ENCODE data around the gene GMDS. TPM values are rescaled to one million over a fixed set of nuclear protein-coding genes. Genes with fewer than 3 reads are reported as not detected.

Gene GMDS
- total RNA-seq, 1 donor from 2014 or later, result 31.4 TPM

DNA sequence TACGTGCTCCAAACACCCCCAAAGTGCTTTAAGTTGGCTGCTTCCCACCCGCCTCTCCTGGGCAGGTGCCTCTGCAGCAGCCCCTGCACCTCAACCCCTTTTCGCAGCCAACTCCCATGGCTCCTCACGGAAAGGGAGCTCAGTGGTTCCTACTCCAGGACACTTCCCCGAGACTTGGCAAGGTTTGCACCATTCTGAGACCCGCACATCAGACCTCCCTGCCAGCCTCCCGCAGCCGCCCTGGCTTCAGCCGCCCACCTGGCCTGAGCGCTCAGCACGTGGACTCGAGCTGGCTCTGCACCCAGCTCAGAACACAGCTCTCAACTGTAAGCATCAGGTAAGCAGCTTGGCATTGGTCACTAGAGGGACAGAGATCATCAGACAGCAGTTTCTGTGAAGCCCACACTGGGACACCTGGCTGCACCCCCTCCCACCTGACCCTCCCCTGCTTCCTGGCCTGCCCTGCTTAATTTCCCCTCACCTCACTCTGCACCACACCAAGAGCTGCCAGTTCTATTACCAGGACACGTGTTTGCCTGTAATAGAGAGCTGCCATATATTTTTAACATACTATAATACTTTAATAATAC lies 28.5 kb downstream of the GMDS start:
- no peak for DNase-seq (ENCODE audit: low spot score)
- intact Hi-C loops (cut with DNase I), result no loop called here
- ATAC-seq, result no peak

DNA sequence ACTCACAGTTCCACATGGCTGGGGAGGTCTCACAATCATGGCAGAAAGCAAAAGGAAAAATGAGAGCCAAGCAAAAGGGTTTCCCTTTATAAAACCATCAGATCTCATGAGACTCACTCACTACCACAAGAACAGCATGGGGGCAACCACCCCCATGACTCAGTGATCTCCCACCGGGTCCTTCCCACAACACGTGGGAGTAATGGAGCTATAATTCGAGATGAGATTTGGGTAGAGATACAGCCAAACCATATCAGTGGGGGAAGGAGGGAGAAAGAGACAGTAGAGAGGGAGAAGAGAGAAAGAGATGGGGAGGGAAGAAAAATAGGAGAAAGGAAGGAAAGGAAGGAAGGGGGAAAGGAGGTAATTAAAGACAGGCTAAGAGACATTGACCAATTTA lies 30.1 kb downstream of the GMDS start:
- ATAC-seq, result no peak
- DNase-seq (ENCODE audit: low spot score), result no peak
- intact Hi-C loops (cut with DNase I), result no loop called here

DNA sequence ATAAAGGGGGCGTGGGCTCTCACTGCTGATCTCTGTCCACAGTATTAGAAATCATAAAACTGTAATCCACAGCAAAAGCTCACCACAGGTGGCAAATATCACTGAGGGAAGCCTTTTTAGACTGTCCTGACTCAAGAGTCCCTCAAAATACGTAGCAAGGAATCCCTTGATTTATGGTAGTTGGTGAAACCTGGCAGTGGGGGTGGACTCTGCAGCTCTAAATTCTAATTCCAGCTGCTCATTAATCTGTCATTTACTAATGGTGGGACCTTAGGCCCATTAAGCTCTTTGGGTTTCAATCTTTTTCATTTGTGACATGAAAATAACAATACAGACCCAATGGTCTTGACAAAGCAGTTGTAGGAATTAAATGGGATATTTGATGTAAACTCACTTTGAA lies 32.3 kb downstream of the GMDS start:
- intact Hi-C loops (cut with DNase I), result no loop called here
- DNase-seq (ENCODE audit: low spot score) (no peak), ATAC-seq (no peak)

DNA sequence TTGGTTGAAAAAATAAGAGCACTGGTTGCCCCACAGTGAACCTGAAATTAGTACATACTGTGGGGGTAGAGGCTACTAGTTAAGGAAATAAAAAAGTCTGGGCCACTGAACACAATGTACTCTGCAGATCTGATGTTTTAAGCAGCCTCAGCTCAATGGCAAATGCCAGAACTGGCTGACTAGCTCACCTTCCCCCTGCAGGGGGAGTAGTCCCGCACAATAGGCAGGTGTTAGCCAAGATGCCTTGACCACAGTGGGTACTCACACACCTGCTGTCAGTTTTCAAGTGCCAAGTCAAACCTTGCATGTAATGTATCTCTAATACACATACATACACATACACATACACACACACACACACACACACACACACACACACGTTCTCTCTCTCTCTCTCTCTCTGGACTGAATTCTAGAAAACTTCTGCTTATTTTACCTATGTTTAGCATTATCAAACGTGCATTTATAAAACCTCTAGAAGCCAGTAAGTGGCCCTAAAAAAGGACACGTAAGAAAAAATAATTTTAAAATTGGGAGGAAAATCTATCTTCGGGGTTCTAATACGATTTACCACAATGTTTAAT lies 36.1 kb downstream of the GMDS start:
- intact Hi-C loops (cut with DNase I), result no loop called here
- ATAC-seq (no peak), DNase-seq (ENCODE audit: low spot score) (no peak)

DNA sequence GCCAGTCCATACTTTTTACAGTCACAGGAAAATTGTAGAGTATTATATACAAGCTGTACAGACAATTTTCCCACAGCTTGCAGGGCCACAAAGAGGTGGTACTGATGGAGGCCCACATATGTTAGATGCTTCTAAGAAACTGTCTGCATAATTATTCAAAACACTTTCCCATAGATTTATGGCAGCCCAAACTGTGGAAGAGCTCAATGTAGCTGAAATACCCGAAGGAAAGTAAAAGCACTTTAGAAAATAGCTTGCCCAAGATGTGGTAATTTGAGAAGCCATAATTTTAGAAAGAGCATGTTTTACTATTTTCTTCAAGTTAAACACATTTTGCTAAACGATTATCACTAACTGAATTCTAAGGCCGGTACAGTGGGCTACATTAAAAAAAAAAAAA lies 36.9 kb downstream of the GMDS start:
- DNase-seq (ENCODE audit: low spot score) (no peak), ATAC-seq (no peak)
- intact Hi-C loops (cut with DNase I), result no loop called here

DNA sequence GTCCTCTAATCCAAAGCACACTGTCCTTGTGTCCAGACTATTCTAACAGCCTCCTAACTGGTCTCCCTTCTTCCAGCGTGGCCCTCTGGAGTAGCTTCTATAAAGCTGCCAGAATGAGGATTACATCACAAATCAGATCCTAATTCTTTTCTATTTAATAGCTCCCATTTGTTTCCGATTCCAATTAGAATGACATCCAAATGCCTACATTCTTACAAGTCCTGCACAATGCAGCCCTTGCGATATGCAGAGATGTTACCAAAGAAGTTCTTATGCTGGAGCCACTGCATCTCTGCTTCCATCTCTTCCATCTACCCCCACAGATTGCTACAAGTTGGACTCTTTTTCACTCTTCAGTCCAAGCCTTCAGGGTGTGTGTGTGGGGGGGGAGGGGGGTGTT lies 40.0 kb downstream of the GMDS start:
- ATAC-seq, result no peak
- intact Hi-C loops (cut with DNase I), result no loop called here
- DNase-seq (ENCODE audit: low spot score), result no peak

DNA sequence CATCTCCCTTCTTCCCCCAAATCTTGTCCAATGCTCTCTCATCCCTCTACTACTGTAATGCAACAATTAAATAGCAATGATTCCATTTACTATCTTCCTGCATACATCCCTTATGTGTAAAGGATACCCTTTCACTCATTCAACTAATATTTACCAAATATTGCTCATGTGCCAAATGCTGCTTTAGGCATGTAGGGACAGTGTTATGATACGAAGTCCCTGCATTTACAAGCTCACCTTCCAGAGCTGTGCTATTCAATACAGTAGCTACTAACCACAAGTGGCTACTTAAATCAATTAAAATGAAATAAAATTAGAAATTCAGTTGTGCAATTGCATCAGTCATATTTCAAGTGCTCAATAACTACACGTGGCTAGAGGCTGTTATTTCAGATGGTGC lies 41.1 kb downstream of the GMDS start:
- no peak for DNase-seq (ENCODE audit: low spot score)
- intact Hi-C loops (cut with DNase I), result no loop called here

DNA sequence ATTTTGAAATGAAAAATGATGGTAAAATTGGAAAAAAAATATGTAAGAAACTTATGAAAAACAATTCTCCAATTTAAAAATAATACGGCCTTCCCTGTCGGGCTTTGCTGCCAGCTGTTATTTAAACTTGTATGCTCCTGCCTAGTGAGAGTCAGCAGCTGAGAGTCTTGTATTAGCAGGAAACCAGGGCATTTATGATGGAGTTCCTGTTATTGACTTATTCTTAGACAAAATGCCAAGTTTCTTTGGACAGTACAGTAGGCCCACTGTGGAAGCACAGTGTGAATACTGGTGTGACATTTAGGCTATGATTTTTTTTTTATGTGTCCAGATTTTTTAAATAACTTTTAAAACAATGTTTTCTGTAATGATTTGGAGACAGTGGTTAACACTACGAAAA lies 42.1 kb downstream of the GMDS start:
- intact Hi-C loops (cut with DNase I), result no loop called here
- ATAC-seq, result no peak
- no peak for DNase-seq (ENCODE audit: low spot score)

More for the DNA sequence above, 41.1 kb downstream of the GMDS start:
- no peak for ATAC-seq

DNA sequence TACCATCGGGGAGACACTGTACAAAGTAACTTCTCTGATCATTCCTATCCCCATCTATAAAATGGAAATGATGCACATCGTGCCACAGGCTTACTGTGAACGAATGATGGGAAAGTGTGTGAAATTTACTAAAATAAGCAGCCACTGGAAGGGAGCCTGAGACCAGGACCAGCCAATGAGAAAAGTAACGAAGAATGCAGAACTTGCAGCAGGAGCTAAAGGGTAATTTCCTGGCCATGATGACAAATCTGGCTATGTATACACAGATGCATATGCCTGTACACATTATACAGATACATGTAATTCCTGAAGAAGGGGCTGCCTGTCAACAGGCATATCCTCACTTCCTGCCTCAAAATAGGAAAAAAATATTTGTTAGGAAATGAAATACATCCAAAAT lies 47.4 kb downstream of the GMDS start:
- intact Hi-C loops (cut with DNase I), result loop anchor here (5.0 kb wide), 1 partner anchor 596 kb away; no protein-coding TSS in a partner anchor
- no peak for ATAC-seq
- no peak for DNase-seq (ENCODE audit: low spot score)

DNA sequence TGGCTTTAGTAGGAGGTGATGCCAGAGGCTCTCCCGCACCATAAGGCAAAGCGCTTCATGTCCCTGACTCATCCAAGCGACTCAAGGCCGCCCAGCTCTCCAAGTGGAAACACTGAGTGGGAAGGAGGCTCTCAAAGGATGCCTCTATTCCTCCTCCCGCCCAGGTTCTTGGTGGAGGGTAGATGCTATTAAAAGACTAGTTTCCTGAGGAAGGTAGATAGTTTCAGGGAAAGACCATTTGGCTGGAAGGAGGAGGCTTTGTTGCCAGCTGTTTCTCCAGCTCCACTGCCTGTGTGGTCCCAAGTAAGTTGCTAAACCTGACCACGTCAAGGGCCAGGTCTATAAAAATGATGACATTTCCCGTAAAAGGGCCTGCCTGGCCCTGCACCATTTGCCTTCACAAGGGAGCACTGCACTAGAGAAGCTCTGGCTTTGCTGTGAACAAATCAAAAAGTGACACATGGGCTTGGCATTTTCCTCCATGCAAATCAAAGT lies 48.2 kb downstream of the GMDS start:
- ATAC-seq (peak; percentile 91), DNase-seq (ENCODE audit: low spot score) (peak; percentile 71)
- intact Hi-C loops (cut with DNase I), result loop anchor here (5.0 kb wide), 1 partner anchor 595 kb away; no protein-coding TSS in a partner anchor

DNA sequence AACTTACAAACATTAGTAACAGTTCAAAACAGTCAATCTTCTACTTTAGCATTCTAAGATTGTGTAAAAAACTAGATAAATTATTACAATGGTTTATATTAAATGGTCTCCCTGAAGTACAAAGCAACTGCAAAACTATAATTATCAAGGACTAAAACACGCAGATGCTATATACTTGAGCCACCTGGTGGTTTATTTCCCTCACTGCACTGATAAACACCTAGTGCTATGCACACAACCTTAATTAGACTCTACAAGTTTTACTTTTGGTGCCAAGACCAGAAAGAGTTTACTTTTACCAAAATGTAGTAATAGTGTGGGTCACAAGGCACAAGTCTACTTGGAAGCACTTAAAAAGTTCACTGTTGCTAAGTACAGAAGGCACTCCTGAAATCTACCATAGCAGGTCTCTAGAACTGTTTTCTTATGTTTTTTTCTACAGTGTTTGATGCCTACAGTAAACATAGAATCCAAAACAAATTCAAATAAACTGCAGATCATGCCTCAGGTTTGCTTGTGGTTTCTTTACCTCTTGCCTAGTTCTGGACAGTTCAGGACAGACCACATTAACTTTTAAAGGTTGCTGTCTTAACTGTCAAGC lies 49.2 kb downstream of the GMDS start:
- intact Hi-C loops (cut with DNase I), result loop anchor here (5.0 kb wide), 1 partner anchor 594 kb away; no protein-coding TSS in a partner anchor
- ATAC-seq, result peak; percentile 83
- no peak for DNase-seq (ENCODE audit: low spot score)

DNA sequence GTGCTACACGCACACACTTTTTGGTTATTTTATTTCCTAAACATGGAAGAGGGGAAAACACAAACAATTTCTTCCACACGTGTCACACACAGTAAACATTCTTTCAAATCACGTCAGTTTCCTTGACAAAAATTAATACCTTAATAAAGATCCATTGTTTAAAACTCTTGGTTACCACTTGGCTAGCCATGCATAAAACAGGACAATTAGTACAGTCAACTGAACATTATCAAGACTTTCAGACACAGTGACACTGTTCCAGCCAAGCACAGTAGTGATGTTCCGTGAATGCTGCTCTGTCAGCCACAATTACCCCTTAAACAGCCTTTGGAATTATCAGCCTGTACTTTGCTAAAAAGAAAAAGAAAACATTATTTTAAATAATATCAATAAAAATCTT lies 50.8 kb downstream of the GMDS start:
- intact Hi-C loops (cut with DNase I), result loop anchor here (5.0 kb wide), 1 partner anchor 592 kb away; no protein-coding TSS in a partner anchor
- DNase-seq (ENCODE audit: low spot score) (no peak), ATAC-seq (no peak)

DNA sequence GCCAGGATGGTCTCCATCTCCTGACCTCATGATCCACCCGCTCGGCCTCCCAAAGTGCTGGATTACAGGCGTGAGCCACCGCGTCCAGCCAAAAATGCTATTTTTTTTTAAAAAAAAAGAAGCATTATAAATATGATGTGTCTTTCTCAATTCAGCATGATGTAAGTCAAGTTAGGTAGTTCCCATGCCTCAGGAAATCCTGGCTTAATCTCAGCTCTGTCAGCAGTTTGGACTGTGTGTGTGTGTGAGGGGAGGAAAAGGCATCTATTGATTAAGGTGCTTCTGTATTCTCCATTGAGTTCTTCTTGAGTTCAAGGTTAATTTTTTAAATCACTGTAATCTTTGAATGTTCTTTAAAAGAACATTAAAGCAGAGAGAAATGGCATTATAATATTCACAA lies 51.5 kb downstream of the GMDS start:
- ATAC-seq (no peak), DNase-seq (ENCODE audit: low spot score) (no peak)
- intact Hi-C loops (cut with DNase I), result no loop called here

DNA sequence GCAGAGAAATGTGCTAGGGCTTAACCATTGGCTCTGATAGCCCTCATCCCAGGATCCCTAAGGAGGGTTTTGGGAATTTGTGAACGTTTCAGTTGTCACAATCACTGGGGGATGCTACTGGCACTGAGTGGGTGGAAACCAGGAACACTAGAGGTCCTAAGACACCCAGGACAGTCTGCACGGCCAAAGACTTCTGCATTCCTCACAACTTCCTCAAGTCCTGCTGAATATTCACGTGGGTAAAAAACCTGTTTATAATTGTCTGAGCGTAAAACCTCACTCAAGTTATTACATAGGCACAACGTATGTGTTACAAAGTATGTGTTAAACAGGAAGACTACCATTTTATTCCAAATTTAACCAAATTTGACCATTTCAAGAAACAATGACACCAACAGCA lies 52.4 kb downstream of the GMDS start:
- ATAC-seq, result no peak
- DNase-seq (ENCODE audit: low spot score), result no peak
- intact Hi-C loops (cut with DNase I), result no loop called here

DNA sequence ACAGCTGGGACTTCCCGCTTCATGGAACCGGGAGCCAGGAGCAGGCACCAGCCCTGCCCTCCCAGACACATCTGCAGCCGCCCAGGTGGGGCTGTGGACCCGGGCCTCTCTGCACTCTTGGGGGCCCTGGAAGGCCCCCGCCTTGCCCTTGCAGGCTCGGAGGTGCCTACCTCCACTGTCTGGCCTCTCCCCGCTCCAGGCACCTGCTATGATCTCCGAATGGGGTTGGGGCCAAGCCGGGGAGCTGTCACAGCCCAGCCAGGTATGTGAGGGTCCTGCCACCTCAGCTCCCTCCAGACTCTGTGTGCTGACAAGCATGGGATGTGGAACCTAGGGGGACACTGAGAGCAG lies 54.0 kb downstream of the GMDS start:
- ATAC-seq, result no peak
- no peak for DNase-seq (ENCODE audit: low spot score)
- intact Hi-C loops (cut with DNase I), result no loop called here

DNA sequence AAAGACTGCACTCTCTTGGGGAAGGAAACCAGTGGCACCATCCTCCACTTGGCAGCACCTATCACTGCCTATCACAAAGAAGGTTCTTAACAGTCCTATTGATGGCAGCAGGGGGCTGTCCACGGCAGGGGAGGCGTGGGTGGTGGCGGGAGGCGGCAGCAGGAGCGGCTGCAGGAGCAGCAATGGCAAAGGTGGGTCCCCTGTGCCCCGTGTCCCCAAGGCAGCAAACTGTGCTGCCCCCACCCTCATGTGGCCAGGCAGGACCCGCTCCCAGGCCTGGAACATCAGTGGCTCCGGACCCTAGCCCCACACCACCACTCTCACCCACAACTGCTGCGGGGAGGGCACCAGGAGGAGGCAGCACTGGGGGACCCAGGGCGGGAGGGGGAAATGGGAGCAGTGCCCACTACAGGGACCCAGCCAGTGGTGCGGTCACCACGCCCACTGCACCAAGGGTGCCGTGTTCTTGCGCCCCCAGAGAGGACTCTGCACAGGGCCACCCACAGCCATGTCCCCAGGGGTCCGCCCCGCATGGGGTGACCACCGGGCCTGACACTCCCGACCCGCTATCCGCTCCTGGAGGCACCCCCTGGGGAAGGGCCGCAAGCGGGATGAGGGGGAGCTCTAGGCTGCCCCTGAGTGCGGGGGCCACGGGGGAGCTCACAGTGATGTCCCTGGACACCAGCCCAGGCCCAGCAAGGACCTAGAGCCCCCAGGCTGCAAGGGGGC lies 54.6 kb downstream of the GMDS start:
- intact Hi-C loops (cut with DNase I), result no loop called here
- DNase-seq (ENCODE audit: low spot score) (no peak), ATAC-seq (peak; percentile 40)

DNA sequence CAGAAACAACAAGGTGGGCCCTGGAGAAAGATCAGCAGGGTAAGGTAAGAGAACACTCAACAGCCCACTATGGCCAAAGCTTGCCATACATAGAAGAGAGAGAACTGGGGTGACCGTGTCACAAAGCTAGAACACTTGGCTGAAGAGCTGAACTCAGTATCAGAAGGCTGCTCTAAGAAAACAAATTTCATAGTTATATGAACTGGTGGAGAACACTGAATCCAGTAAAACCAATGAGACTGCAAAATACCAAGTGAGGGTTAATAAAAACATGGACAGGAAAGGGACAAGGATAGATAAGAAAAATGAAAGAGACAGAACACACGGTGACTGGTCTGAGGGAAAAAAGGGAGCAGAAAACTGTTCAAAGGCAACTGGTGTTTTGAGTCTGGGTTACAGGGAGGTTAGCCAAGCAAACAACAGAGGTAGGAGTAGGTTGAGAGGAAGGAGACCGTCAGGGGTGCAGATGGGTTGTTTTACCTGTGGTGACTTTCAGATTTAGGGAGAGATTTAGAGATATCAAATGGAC lies 56.5 kb downstream of the GMDS start:
- intact Hi-C loops (cut with DNase I), result no loop called here
- ATAC-seq (no peak), DNase-seq (ENCODE audit: low spot score) (no peak)

DNA sequence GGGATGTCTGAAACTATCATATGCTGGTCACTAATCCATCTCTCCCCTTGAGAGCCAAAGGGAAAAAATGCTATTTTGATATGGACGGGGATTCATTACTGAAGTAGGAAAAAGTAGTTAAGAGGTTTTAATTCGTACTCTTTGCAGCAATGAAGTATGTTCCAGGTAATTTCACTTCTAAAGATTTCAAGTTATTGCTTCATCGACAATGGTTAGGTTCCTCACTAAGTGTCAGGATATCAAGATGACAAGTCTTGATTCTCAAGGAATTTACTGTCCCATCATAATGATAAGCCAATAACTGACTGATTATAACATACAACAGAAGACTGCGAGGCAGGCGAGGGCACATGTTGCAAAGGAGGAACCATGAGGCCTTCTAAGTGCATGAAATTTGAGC lies 57.0 kb downstream of the GMDS start:
- DNase-seq (ENCODE audit: low spot score), result no peak
- intact Hi-C loops (cut with DNase I), result no loop called here
- ATAC-seq, result no peak

DNA sequence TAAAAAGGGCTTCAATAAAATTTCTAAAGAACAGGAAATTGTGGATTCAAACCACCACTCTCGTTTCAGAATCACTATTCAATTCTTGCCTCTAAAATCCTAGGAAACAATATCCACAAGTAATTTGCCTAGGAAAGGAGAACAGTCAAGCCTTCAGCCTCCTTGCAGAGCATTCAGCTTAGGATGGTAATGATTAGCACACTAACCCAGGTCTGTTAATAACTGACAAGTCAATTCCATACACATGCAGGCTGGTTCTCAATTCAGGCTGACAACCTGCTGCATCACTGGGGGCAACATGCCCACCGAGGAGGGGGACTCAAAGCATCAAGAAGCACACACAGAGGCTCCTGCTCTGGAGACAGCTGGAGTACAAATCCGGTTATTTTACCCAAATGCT lies 57.6 kb downstream of the GMDS start:
- intact Hi-C loops (cut with DNase I), result no loop called here
- ATAC-seq (no peak), DNase-seq (ENCODE audit: low spot score) (no peak)

DNA sequence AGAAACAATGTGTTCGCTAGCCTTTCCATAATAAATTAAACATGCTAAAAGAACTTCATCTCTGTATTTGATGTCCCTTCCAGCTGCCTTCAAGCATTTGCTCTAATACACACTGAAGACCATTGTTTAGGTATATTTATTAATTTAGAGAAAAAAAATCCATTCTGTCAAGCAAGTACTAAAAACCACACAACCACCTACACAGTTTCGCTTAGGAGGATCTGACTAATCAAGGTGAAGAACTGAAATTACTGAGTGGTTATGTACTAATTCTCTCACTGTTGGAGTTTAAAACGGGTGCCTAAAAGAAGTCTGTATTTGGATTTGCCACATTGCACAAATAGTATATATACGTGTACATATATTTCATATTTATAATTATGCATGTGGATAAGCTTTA lies 58.9 kb downstream of the GMDS start:
- intact Hi-C loops (cut with DNase I), result no loop called here
- no peak for ATAC-seq
- no peak for DNase-seq (ENCODE audit: low spot score)
